NCI-H1048 (cell line): ENCODE measurements around the gene CHRNG.

Source experiments
- DNase-seq: peaks from one replicate; lab custom pipeline; 2025; lab: John Stamatoyannopoulos, UW

The CHRNG gene

DNA sequence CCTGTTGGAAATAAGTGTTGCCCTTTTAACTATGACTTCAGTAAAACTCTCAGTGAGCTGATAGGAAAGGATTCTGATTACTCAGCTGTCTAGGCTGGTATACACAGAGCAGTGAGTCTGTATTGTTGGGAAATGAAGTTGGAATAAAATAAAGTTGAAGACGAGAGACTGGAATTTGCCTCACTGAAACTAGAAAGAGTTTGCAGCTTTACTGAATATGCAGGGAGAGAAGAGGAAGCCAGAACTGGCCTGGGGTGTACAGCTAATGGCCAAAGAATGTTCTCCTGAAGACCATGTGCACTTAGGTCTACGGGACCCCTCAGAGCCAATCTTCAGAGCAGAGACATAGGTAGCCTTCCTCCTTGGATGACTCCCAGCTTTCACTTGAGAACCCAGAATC is 37.5 kb downstream of the CHRNG start:
- no peak for DNase-seq

DNA sequence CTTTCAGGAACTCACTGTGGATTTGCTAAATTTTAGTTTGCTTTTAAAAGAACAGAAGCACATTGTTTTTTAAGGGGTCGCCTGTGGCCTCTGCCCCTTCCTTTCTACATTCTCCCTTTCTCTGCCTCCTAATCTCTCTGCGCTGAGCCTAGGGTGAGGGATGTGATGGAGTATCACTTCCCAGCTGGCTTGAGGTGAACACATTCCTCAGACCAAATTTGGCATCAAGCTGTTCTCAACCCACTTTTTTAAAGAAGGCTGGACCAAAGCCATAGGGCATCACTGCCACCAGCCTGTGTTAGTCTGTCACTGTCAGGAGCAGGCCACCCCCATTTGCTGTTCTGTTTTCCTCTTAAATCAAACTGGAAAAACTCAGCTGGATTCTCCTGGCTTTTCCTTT is 38.3 kb downstream of the CHRNG start:
- DNase-seq, result no peak

DNA sequence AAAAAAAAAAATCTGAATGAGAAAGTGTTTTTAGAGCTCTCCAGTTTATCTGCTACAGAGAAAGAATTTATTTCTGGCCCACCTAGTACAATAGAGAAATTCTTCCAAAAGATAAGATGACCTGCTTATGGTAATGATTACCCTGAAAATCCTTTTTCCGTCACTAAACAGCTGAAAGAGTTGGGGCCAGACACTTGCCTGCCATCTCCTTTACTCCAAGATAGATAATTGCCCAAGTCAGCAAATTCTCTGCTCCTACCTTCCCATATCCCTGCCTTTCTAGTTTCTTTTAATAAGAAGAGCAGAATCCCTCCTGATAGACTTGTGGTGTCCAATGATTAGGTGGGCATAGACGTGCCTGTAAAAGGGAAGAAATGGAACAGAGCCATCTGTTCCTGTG is 39.1 kb downstream of the CHRNG start:
- DNase-seq, result no peak

DNA sequence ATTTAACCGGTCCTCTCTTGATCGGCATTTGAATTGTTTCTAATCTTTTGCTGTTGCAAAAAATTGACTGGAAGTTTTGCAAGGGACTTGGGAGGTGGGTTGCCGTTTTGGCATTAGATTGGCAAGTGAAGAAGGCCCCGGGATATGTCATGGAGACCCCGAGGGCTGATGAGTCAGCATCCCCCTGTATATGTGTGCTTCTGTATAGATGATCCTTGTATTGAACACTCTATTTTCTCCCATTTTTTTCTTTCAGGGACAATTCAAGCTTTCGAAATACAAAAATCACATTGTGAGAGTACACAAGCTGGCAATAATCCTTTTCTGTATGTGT is 41.1 kb downstream of the CHRNG start:
- no peak for DNase-seq

DNA sequence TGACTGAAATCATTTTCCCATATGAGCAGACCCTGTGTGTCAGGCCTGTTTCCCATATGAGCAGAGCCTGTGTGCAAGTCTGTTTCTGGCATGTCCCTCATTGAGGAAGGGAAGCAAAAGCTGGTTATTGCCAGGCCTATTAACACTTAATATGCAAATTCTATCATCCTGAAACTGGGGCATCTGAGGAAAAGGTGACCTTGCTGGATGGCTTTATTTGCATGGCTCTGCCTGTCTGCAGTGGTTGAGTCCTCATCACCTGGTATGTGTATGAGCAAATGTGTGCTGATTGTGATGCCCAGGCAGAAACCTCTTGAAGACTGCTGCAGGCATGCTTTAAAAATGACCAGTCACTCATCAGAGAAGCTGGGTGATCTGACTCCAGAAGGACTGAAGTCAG is 42.2 kb downstream of the CHRNG start:
- peak; percentile 39 for DNase-seq

DNA sequence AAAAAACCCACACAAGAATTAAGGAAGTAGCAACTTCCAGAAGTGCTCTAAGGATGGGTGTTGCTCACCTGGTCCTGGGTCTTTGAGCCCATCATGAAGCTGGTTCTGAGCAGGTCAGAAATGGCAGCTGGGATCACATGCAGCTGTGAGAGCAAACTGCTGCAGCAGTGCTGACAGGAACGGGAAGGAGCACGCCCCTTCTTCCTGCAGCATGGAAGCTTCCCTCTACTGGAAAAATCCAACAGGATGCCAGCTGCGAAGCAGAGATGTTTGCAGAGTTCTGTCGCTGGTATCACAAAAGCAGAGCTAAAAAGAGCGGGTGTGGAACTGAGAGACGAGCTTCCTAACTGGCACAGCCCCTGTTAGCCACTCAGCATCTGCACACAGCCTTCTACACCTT is 44.7 kb downstream of the CHRNG start:
- no peak for DNase-seq

DNA sequence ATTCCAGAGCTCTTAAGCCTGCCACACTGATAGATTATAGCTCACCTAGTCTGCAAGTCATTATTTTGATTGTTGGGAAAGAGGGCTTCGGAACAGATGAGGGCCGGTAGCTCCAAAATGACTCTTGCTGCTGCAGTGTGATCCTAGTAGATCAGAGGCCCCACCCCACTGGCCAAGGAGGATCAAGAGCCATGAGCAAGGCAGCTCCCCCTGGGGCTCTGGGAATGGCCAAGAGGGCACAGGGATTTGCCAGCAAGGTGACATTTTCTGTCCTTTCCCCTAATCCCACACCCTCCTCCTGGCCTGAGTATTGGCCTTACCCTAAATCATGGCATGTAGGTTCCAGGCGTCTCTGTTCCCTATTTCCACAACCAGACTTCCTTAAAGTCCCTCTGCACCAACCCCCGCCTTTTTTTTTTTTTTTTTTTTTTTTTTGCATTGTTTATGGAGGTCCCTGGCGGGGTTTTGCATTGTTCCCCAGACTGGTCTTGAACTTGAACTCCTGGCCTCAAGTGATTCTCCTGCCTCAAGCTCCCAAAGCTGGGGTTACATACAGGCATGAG is 47.5 kb downstream of the CHRNG start:
- no peak for DNase-seq

DNA sequence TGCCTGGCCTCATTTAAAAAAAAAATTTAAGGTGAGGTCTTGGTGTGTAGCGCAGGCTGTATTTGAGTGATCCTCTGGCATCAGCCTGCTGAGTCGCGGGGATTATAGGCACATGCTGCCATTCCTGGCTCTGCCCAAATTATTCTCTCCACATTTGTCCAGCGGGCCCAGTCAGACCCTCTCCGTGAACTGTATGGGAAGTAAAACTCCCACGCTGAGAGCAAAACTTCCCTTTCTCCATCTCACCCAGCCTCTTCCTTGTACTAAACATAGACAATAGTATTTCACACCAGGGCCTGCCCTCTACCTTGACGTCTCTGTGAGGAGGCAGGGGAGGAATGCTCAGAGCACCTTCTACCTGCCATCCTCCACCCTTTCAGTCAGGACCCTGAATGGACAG is 48.0 kb downstream of the CHRNG start:
- no peak for DNase-seq

DNA sequence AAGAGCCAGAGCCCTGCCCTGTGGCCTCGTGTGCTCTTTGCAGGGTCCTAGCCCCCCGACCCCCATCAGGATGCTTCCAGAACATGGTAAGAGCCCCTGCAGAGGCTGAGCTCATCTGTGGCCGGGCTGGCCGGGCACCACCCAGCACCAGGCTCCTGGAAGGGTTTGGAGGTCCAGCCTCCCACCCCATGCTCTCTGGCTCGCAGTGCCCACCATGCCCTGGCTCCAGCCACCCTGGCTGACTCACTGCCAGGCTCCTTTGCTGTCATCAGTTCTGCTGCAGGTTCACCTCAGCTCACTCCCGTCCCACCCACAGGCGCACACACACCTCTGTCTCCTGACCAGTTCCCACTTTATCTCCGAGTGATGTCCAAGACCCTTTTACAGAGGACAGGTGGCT is 48.5 kb downstream of the CHRNG start:
- no peak for DNase-seq

DNA sequence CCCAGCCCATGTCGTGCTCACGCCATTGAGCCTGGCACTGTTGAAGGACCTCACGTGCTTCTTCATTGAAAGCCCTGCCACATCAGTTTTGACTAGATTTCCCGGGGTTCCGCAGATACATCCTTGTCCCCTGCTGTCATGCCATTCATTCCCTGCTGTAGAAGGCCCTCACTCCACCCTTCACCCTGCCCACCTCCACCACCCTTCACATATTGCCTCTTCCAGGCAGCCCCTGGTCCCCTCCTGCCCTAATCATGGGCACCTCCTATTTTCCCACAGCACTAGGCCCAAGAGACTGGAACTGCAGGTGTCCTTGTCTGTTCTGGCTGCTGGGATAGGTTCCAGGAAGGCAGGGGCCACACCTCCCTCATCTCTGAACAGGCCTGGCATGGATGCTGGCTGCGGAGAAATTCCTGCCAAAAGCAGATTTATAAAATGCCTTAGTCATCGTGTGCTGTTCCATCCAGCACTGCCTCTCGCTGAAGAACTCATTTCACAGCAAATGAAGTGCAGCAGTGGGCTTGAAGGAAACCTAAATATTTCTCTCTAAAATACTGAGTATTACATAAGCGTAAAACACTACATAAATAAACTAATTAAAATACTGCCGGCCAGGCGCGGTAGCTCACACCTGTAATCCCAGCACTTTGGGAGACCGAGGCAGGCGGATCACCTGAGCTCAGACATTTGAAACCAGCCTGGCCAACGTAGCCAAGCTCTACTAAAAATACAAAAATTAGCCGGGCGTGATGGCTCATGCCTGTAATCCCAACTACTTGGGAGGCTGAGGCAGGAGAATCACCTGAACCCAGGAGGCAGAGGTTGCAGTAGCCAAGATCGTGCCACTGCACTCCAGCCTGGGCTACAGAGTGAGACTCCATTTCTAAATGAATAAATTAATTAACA is 49.4 kb downstream of the CHRNG start:
- no peak for DNase-seq

DNA sequence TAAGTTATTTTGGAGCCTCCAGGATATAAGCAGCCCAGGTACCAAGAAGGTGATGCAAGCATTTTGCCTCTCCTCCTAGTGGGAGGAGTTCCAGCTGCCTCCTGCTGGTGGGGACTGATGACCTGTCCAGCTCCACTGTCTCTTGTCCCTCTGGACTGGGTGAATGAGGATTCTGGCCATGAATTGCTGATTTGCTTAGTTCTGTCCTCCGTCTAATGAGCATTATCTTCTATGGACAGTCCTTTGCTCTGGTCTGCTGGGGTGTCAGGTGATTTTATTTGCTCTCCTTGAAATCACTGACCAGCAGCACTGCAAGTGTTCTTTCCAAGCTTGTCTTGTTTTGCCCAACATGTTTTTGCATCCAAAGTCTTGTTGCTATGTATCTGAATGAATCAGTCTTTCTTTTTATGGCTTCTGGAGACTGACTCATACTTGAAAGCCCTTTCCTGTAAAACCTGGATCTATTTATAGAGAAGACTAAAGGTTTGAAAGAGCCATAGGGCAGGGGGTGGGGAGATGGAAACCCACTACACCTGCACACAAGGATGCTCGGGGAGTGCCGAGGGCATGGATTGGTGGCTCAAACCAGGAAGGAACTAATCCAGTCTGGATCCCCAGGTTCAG is 53.4 kb downstream of the CHRNG start:
- no peak for DNase-seq

DNA sequence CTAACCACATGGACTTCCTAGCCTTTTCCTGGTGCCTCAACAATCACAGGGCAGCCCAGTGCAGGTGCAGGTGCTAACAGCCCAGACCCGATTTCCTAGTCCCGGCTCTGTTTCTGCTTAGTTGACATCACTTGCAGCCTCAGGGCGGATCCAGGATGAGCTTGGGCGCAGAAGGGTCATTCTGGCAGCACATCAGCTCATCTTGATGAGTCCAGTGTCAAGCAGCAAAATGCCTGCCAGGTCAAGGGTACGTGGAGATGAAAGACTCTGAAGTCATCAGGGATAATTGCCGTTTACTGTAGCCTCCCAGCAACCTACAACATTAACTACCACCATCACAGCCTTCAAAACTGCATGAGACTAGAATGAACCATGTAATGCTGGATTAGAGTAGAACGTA is 54.5 kb downstream of the CHRNG start:
- no peak for DNase-seq
